CD4-positive, alpha-beta T cell (primary cell): Measurements from ENCODE around the gene BCL2L11. TPM values are rescaled to one million over a fixed set of nuclear protein-coding genes. Genes with fewer than 3 reads are reported as not detected.

ENCODE experiments used
- ATAC-seq: fragments of 200-7000 bp; cut with Tn5 transposase; one replicate; pipeline ENCODE4 v1.10.0; 2022; ENCODE audit warnings: mild to moderate bottlenecking; ENCODE audit not compliant: poor library complexity
- CTCF ChIA-PET: fragments of 350-600 bp; sonication (Branson Sonifier 250); formaldehyde crosslinking; loops from one replicate; lab custom pipeline; 2021; ENCODE audit warnings: antibody characterized with exemption, inconsistent platforms; lab: Charles Lee
- POLR2A ChIA-PET: fragments of 350-600 bp; sonication (Branson Sonifier 250); formaldehyde crosslinking; loops from one replicate; lab custom pipeline; 2021; ENCODE audit warnings: antibody characterized with exemption, inconsistent platforms; lab: Charles Lee
- DNase-seq, 14 experiments: peaks; one replicate each; pipeline ENCODE4 v3.0.0-alpha.2; 2013 to 2020; ENCODE audit warnings: mixed read lengths in 2 of 14
- H3K27ac ChIP-seq, 2 donors: one replicate each; pipeline versions ENCODE4 v1.5.1 to v1.7.0; 2013; ENCODE audit warnings: low read length in 2 of 2, low read depth in 1 of 2, mild to moderate bottlenecking in 1 of 2
- H3K27me3 ChIP-seq, 2 experiments: 1 replicate in 1 of 2; 2 replicates in 1 of 2; pipeline versions ENCODE4 v1.6.1 to v1.7.0; 2013; ENCODE audit warnings: low read length in 2 of 2, control low read depth in 1 of 2, mild to moderate bottlenecking in 1 of 2, moderate library complexity in 1 of 2; ENCODE audit not compliant: insufficient read depth in 2 of 2, control insufficient read depth in 1 of 2
- H3K36me3 ChIP-seq: one replicate; pipeline ENCODE4 v1.6.1; 2013; ENCODE audit warnings: low read length, control low read depth; ENCODE audit not compliant: insufficient read depth
- H3K4me1 ChIP-seq: one replicate; pipeline ENCODE4 v1.6.1; 2013; ENCODE audit warnings: low read length, control low read depth; ENCODE audit not compliant: insufficient read depth
- H3K4me3 ChIP-seq: one replicate; pipeline ENCODE4 v1.5.1; 2013; ENCODE audit warnings: mild to moderate bottlenecking, low read length, moderate library complexity
- H3K9me3 ChIP-seq, 2 experiments: 1 replicate in 1 of 2; 2 replicates in 1 of 2; pipeline versions ENCODE4 v1.6.1 to v1.7.0; 2013; ENCODE audit warnings: low read length in 2 of 2, mild to moderate bottlenecking in 2 of 2, control low read depth in 1 of 2, moderate library complexity in 1 of 2; ENCODE audit not compliant: control insufficient read depth in 1 of 2, insufficient read depth in 1 of 2
- H3K27ac Mint-ChIP-seq: one replicate; pipeline ENCODE4 v1.8.0; 2020; ENCODE audit warnings: mixed read lengths
- H3K27me3 Mint-ChIP-seq: one replicate; pipeline ENCODE4 v1.8.0; 2021; ENCODE audit warnings: mixed read lengths
- H3K36me3 Mint-ChIP-seq: one replicate; pipeline ENCODE4 v1.8.0; 2021; ENCODE audit warnings: low read depth, mixed read lengths
- H3K4me1 Mint-ChIP-seq: one replicate; pipeline ENCODE4 v1.8.0; 2021; ENCODE audit warnings: low read depth, mixed read lengths
- H3K4me3 Mint-ChIP-seq: one replicate; pipeline ENCODE4 v1.8.0; 2020; ENCODE audit warnings: mild to moderate bottlenecking, mixed read lengths
- H3K9me3 Mint-ChIP-seq: one replicate; pipeline ENCODE4 v1.8.0; 2020; ENCODE audit warnings: mixed read lengths
- CTCF ChIP-seq: fragments of 200-600 bp; IDR thresholded peaks from one replicate; pipeline ENCODE4 v1.8.0; 2022; ENCODE audit warnings: antibody characterized with exemption, mild to moderate bottlenecking
- intact Hi-C, 2 experiments: fragments of 100-400 bp; cut with DNase I in 1 of 2; cut with micrococcal nuclease in 1 of 2; formaldehyde crosslinking; loops; one replicate each; pipeline versions ENCODE4 v1.15.1 to v1.9.0; 2023 to 2025; cut with DNase I, micrococcal nuclease
- total RNA-seq, 174 experiments: library from RNA in 2 of 174; stranded (reverse) in 2 of 174; gene quantifications; one replicate each; pipeline ENCODE4 v1.2.3 and lab custom pipeline; 2021 to 2026

BCL2L11 gene
- total RNA-seq, 2 experiments from 2014 or later = 48.6 to 50.1 TPM

GRCh38 chr2:111190816-111191540, 70.3 kb downstream of the BCL2L11 start:
- no peak overlapping the region for H3K27ac ChIP-seq
- H3K4me1 ChIP-seq = no peaks in the 10 kb centered on the region
- DNase-seq = no peak
- no peaks in the 10 kb centered on the region for H3K36me3 Mint-ChIP-seq
- no peak overlapping the region for H3K4me3 ChIP-seq
- no peaks in the 10 kb centered on the region for H3K27me3 ChIP-seq
- no peak overlapping the region for H3K27ac Mint-ChIP-seq
- POLR2A ChIA-PET = interaction anchor here (0.6 kb wide), 1 partner anchor 66 kb away, joined by 3 read pairs; no protein-coding TSS in a partner anchor
- intact Hi-C loops = no loop called here
- H3K9me3 ChIP-seq = no peaks in the 10 kb centered on the region
- H3K27me3 Mint-ChIP-seq = no peaks in the 10 kb centered on the region
- TF ChIP-seq CTCF = no peak
- H3K9me3 Mint-ChIP-seq = no peaks in the 10 kb centered on the region
- no peak overlapping the region for H3K4me3 Mint-ChIP-seq
- H3K4me1 Mint-ChIP-seq = no peaks in the 10 kb centered on the region
- CTCF ChIA-PET = interaction anchor here (0.7 kb wide), 1 partner anchor 100 kb away, joined by 3 read pairs; no protein-coding TSS in a partner anchor
- no peaks in the 10 kb centered on the region for H3K36me3 ChIP-seq
- ATAC-seq = no peak

- no peaks in the 10 kb centered on the region for H3K27me3 Mint-ChIP-seq
- DNase-seq = no peak
- no peak for ATAC-seq
- no peak overlapping the region for H3K27ac Mint-ChIP-seq
- H3K36me3 Mint-ChIP-seq = no peaks in the 10 kb centered on the region
- no peaks in the 10 kb centered on the region for H3K9me3 Mint-ChIP-seq
- no peaks in the 10 kb centered on the region for H3K4me1 Mint-ChIP-seq
- intact Hi-C loops = no loop called here
- Histone ChIP-seq H3K4me1 (peaks cover 4% of the 10 kb centered on the region), H3K9me3 (no peaks in the 10 kb centered on the region), H3K36me3 (no peaks in the 10 kb centered on the region), H3K27ac (no peak overlapping the region), H3K4me3 (no peak overlapping the region), H3K27me3 (no peaks in the 10 kb centered on the region)
- H3K4me3 Mint-ChIP-seq = no peak overlapping the region
- TF ChIP-seq CTCF = no peak
- ChIA-PET POLR2A (interaction anchor here (0.6 kb wide), 1 partner anchor 67 kb away, joined by 3 read pairs; no protein-coding TSS in a partner anchor), CTCF (no interaction called here)
Measured at GRCh38 chr2:111191877-111192276, 71.2 kb downstream of the BCL2L11 start.

GRCh38 chr2:111192776-111193368, 72.2 kb downstream of the BCL2L11 start:
- H3K9me3 Mint-ChIP-seq = no peaks in the 10 kb centered on the region
- H3K36me3 Mint-ChIP-seq = no peaks in the 10 kb centered on the region
- no peaks in the 10 kb centered on the region for H3K27me3 ChIP-seq
- intact Hi-C loops = no loop called here
- H3K27ac Mint-ChIP-seq = no peak overlapping the region
- H3K27ac ChIP-seq = no peak overlapping the region
- peaks cover 4% of the 10 kb centered on the region for H3K4me1 ChIP-seq
- DNase-seq (no peak), ATAC-seq (no peak)
- POLR2A ChIA-PET = no interaction called here
- no peak overlapping the region for H3K4me3 Mint-ChIP-seq
- H3K4me1 Mint-ChIP-seq = no peaks in the 10 kb centered on the region
- H3K4me3 ChIP-seq = no peak overlapping the region
- no peaks in the 10 kb centered on the region for H3K36me3 ChIP-seq
- CTCF ChIA-PET = no interaction called here
- no peak for TF ChIP-seq CTCF
- no peaks in the 10 kb centered on the region for H3K9me3 ChIP-seq
- H3K27me3 Mint-ChIP-seq = no peaks in the 10 kb centered on the region
